AG04450 (cell line): ENCODE data around the gene NUTM2B. TPM values are rescaled to one million over a fixed set of nuclear protein-coding genes. Genes with fewer than 3 reads are reported as not detected.
"Not testable (repeated sequence)": the region's sequence is repeated elsewhere in the genome, so short reads cannot be mapped to it uniquely, and the experiment has no call there.

ENCODE experiments used
- CTCF ChIA-PET: fragments of 300-600, 350-600 bp; formaldehyde crosslinking; extraction: SDS; loops from one replicate; lab custom pipeline; 2022; ENCODE audit warnings: antibody characterized with exemption, inconsistent platforms; lab: Charles Lee
- POLR2A ChIA-PET: fragments of 350-600 bp; formaldehyde crosslinking; extraction: SDS; loops from one replicate; lab custom pipeline; 2021; ENCODE audit warnings: antibody characterized with exemption, inconsistent platforms; lab: Yijun Ruan, JAX
- DNase-seq: peaks from one replicate; pipeline ENCODE4 v3.0.0-alpha.2; 2011; ENCODE audit warnings: low read depth, low spot score
- H3K27ac ChIP-seq: one replicate; pipeline ENCODE4 v1.5.1; 2012; ENCODE audit warnings: low read depth, low read length, control low read depth
- H3K27me3 ChIP-seq: one replicate; pipeline ENCODE4 v1.6.0; 2012; ENCODE audit warnings: low read length; ENCODE audit not compliant: control insufficient read depth, insufficient read depth
- H3K4me3 ChIP-seq: 2 replicates; pipeline ENCODE4 v1.5.1; 2011; ENCODE audit warnings: mild to moderate bottlenecking, low read depth, low read length, control low read depth
- H3K9me3 ChIP-seq: 2 replicates; pipeline ENCODE4 v1.5.1; 2012; ENCODE audit warnings: low read length; ENCODE audit not compliant: control insufficient read depth, insufficient read depth
- polyA plus RNA-seq: library from polyadenylated mRNA; depleted of rRNA; stranded (reverse); fragments of >200 nt; gene quantifications from 2 replicates; pipeline ENCODE4 v1.2.3, GENCODE V29; 2011
- TF ChIP-seq, protein P1 (sequence below): IDR thresholded peaks from 2 replicates; pipeline ENCODE4 v1.5.1; 2011; ENCODE audit warnings: low read depth, low read length, control low read depth, inconsistent platforms

NUTM2B gene
- polyA plus RNA-seq, 1 experiment = not detected

- H3K4me3 ChIP-seq, H3K27ac ChIP-seq, POLR2A ChIA-PET, CTCF ChIA-PET, H3K27me3 ChIP-seq, DNase-seq, H3K9me3 ChIP-seq: not testable (repeated sequence)
- TF ChIP-seq, protein P1, sequence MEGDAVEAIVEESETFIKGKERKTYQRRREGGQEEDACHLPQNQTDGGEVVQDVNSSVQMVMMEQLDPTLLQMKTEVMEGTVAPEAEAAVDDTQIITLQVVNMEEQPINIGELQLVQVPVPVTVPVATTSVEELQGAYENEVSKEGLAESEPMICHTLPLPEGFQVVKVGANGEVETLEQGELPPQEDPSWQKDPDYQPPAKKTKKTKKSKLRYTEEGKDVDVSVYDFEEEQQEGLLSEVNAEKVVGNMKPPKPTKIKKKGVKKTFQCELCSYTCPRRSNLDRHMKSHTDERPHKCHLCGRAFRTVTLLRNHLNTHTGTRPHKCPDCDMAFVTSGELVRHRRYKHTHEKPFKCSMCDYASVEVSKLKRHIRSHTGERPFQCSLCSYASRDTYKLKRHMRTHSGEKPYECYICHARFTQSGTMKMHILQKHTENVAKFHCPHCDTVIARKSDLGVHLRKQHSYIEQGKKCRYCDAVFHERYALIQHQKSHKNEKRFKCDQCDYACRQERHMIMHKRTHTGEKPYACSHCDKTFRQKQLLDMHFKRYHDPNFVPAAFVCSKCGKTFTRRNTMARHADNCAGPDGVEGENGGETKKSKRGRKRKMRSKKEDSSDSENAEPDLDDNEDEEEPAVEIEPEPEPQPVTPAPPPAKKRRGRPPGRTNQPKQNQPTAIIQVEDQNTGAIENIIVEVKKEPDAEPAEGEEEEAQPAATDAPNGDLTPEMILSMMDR = 0 out of 2 replicates have a peak, but pooled peaks have one; percentile 8
These were observed 17.9 kb upstream of the NUTM2B start for GRCh38 chr10:79685044-79685685.

DNA sequence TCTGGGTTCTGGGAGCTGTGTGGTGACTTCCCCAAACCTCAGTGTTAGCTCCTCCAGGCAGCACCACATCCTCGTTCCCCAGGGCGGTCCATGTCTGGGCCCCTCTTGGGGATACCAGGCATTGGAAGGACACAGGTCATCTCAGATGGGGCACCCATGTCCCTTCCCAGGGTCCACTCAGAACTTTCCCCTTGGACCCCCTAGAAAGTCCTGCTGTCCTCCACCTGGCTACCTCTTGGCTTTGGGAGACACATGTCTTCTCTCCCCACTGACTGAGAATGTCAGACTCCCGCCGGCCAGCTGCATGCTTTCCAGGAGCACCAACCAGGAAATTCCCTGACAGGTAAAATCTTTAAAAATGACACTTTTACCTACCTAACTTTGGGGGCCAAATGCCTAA lies 16.4 kb upstream of the NUTM2B start:
- DNase-seq, H3K9me3 ChIP-seq, H3K27me3 ChIP-seq, CTCF ChIA-PET, POLR2A ChIA-PET, H3K27ac ChIP-seq, H3K4me3 ChIP-seq: not testable (repeated sequence)

GRCh38 chr10:79687406-79688150 lies 15.4 kb upstream of the NUTM2B start:
- H3K27ac ChIP-seq, H3K9me3 ChIP-seq, H3K4me3 ChIP-seq, CTCF ChIA-PET, POLR2A ChIA-PET, DNase-seq, H3K27me3 ChIP-seq: not testable (repeated sequence)

- H3K27me3 ChIP-seq, H3K9me3 ChIP-seq, H3K27ac ChIP-seq, POLR2A ChIA-PET, DNase-seq, H3K4me3 ChIP-seq, CTCF ChIA-PET: not testable (repeated sequence)
These were observed 14.2 kb upstream of the NUTM2B start for GRCh38 chr10:79688798-79689197.

DNA sequence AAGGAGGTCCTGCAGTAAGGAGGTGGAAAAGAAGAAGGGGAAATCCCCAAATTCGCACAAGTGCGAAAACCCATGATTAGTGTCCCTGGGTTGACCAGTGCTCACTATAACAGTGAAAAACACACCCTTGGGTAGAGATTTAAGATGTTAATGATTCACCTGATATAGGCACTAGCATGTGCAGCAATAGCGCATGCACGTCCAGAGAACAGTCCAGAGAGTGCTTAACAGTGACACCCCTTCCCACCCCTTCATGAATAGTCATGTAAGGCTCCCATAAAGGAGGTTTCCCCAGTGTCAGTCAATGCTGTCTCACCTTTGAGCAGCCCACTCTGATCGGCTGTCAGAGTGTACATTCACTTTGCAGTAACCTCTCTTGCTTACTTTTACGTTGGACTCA lies 6.4 kb upstream of the NUTM2B start:
- H3K9me3 ChIP-seq, DNase-seq, H3K27ac ChIP-seq, POLR2A ChIA-PET, H3K27me3 ChIP-seq, CTCF ChIA-PET, H3K4me3 ChIP-seq: not testable (repeated sequence)

DNA sequence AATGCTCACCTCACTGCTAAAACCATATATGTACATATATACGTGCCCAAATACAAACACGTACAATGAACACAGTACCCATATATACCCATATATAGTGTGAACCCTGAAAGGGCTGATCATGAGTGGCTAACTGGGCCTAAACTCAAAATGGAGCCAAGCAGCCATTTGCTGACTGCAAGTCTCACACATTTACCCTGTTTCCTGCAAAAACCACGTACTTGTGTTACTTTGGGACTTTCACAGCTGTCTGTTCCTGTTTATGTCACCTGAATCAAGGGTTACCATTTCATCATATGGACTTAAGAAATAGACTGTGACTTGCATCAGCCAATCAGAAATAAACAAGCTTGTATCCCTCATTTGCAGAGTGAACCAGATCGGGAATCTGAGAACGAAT lies 5.9 kb upstream of the NUTM2B start:
- POLR2A ChIA-PET, H3K4me3 ChIP-seq, CTCF ChIA-PET: not testable (repeated sequence)

GRCh38 chr10:79700381-79700944 lies 2.6 kb upstream of the NUTM2B start:
- H3K4me3 ChIP-seq, H3K9me3 ChIP-seq, POLR2A ChIA-PET, DNase-seq, H3K27me3 ChIP-seq, CTCF ChIA-PET, H3K27ac ChIP-seq: not testable (repeated sequence)

More for the DNA sequence above, 5.9 kb upstream of the NUTM2B start:
- H3K9me3 ChIP-seq, H3K27me3 ChIP-seq, DNase-seq, H3K27ac ChIP-seq: not testable (repeated sequence)

- H3K27ac ChIP-seq, POLR2A ChIA-PET, H3K4me3 ChIP-seq, CTCF ChIA-PET, DNase-seq, H3K27me3 ChIP-seq, H3K9me3 ChIP-seq: not testable (repeated sequence)
These were observed 4.0 kb downstream of the NUTM2B start for GRCh38 chr10:79707017-79707416.

DNA sequence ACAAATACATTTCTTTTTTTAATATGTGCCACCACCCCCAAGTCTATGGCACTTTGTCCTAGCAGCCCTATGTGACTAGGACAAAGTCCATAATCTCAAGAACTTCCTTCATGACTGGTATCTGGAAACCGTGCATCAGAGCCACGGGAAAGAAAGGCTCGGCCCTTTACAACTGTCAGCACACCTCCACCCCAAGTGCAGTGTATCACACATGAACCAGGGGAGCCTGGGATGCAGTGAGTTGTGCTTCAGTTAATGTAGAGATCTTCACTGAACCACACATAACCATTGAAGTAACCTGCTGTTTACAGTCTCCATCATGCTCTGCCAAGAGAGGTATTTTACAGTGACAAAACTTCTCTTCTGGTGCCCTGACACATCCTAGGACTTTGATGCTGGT lies 11.9 kb downstream of the NUTM2B start:
- H3K4me3 ChIP-seq, CTCF ChIA-PET, H3K27ac ChIP-seq, DNase-seq, POLR2A ChIA-PET, H3K27me3 ChIP-seq, H3K9me3 ChIP-seq: not testable (repeated sequence)

DNA sequence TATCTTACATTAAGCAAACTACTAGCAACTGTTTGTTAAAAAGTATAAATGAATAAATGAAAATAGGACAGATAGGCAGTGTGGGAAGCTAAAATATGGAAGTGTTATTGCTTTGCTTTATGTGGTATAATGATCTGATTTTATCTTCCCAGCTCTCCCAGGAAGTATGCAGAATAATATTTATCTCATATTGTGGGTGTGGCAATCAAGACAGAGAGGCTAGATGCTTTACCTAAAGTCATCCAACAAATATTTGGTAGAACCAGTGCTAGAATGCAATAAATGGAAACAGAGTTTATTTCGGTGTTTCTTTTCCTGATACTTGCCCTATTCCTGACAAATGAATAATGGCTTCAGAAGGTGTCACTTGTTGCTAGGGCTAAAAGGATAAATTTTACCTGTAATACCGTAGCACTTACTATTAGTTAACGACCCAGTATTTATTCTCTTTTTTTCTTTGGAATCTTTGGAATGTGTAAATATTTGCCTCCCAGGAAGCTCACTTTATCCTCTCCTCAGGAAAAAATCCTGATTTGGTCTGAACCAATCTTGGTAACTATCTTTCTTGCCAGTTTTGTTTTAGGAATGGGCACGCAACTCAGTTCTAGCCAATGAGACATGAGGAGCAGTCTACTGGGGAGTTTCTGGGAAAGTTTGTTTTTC lies 14.0 kb downstream of the NUTM2B start:
- POLR2A ChIA-PET = not testable (repeated sequence)

More for the DNA sequence above, 14.0 kb downstream of the NUTM2B start:
- DNase-seq, H3K4me3 ChIP-seq, H3K27me3 ChIP-seq, H3K27ac ChIP-seq, H3K9me3 ChIP-seq, CTCF ChIA-PET: not testable (repeated sequence)
